ENCODE results near the gene PCK1.
"Not testable (repeated sequence)": the region's sequence is repeated elsewhere in the genome, so short reads cannot be mapped to it uniquely, and the experiment has no call there.

PCK1 gene

GRCh38 chr20:57560554-57561355 is at the start of gene PCK1:
Gene PCK1, plus strand, starts transcription at chr20:57561110. Its CDS starts 302 bp downstream, at chr20:57561412.
- Histone ChIP-seq H3K4me1 (ENCODE audit: control insufficient read depth, insufficient read depth, low read length) (no peaks in the 10 kb centered on the region), H3K27ac (ENCODE audit: low read depth, low read length) (no peak within 1 kb of the TSS), H3K9ac (ENCODE audit: low read length) (peak within 1 kb of the TSS; percentile 9), H3K36me3 (ENCODE audit: control insufficient read depth, insufficient read depth, low read length) (peaks cover 5% of the 10 kb centered on the region), H3K27me3 (ENCODE audit: control insufficient read depth, insufficient read depth, low read length) (peaks cover 2% of the 10 kb centered on the region), H3K4me3 (ENCODE audit: low read length) (peak within 1 kb of the TSS; percentile 61)

- H3K4me1 ChIP-seq (ENCODE audit: control insufficient read depth, insufficient read depth, low read length); H3K4me3 ChIP-seq (ENCODE audit: low read length); H3K36me3 ChIP-seq (ENCODE audit: control insufficient read depth, insufficient read depth, low read length); H3K27me3 ChIP-seq (ENCODE audit: control insufficient read depth, insufficient read depth, low read length); H3K9ac ChIP-seq (ENCODE audit: low read length); H3K27ac ChIP-seq (ENCODE audit: low read depth, low read length): not testable (repeated sequence)
Observed at GRCh38 chr20:57511709-57512108, 49.2 kb upstream of the PCK1 start.

GRCh38 chr20:57512432-57512831 is 48.5 kb upstream of the PCK1 start:
- no peak overlapping the region for H3K27ac ChIP-seq (ENCODE audit: low read depth, low read length)
- no peak overlapping the region for H3K4me3 ChIP-seq (ENCODE audit: low read length)
- no peaks in the 10 kb centered on the region for H3K27me3 ChIP-seq (ENCODE audit: control insufficient read depth, insufficient read depth, low read length)
- peaks cover 2% of the 10 kb centered on the region for H3K4me1 ChIP-seq (ENCODE audit: control insufficient read depth, insufficient read depth, low read length)
- H3K9ac ChIP-seq (ENCODE audit: low read length), result no peak overlapping the region
- H3K36me3 ChIP-seq (ENCODE audit: control insufficient read depth, insufficient read depth, low read length), result no peaks in the 10 kb centered on the region

GRCh38 chr20:57513199-57513598 is 47.7 kb upstream of the PCK1 start:
- Histone ChIP-seq H3K27ac (ENCODE audit: low read depth, low read length) (no peak overlapping the region), H3K4me1 (ENCODE audit: control insufficient read depth, insufficient read depth, low read length) (peaks cover 2% of the 10 kb centered on the region), H3K36me3 (ENCODE audit: control insufficient read depth, insufficient read depth, low read length) (no peaks in the 10 kb centered on the region), H3K4me3 (ENCODE audit: low read length) (no peak overlapping the region), H3K9ac (ENCODE audit: low read length) (no peak overlapping the region), H3K27me3 (ENCODE audit: control insufficient read depth, insufficient read depth, low read length) (no peaks in the 10 kb centered on the region)

- Histone ChIP-seq H3K9ac (ENCODE audit: low read length) (no peak overlapping the region), H3K27ac (ENCODE audit: low read depth, low read length) (no peak overlapping the region)
Observed at GRCh38 chr20:57514273-57514751, 46.6 kb upstream of the PCK1 start.

GRCh38 chr20:57517904-57518303 is 43.0 kb upstream of the PCK1 start:
- no peak overlapping the region for H3K9ac ChIP-seq (ENCODE audit: low read length)
- H3K4me3 ChIP-seq (ENCODE audit: low read length), result no peak overlapping the region
- H3K27me3 ChIP-seq (ENCODE audit: control insufficient read depth, insufficient read depth, low read length), result no peaks in the 10 kb centered on the region
- H3K36me3 ChIP-seq (ENCODE audit: control insufficient read depth, insufficient read depth, low read length), result no peaks in the 10 kb centered on the region
- peaks cover 2% of the 10 kb centered on the region for H3K4me1 ChIP-seq (ENCODE audit: control insufficient read depth, insufficient read depth, low read length)
- no peak overlapping the region for H3K27ac ChIP-seq (ENCODE audit: low read depth, low read length)

More at GRCh38 chr20:57514273-57514751, 46.6 kb upstream of the PCK1 start:
- Histone ChIP-seq H3K4me3 (ENCODE audit: low read length) (no peak overlapping the region), H3K27me3 (ENCODE audit: control insufficient read depth, insufficient read depth, low read length) (no peaks in the 10 kb centered on the region), H3K4me1 (ENCODE audit: control insufficient read depth, insufficient read depth, low read length) (peaks cover 2% of the 10 kb centered on the region), H3K36me3 (ENCODE audit: control insufficient read depth, insufficient read depth, low read length) (no peaks in the 10 kb centered on the region)

- no peaks in the 10 kb centered on the region for H3K4me1 ChIP-seq (ENCODE audit: control insufficient read depth, insufficient read depth, low read length)
- H3K4me3 ChIP-seq (ENCODE audit: low read length), result no peak overlapping the region
- no peaks in the 10 kb centered on the region for H3K27me3 ChIP-seq (ENCODE audit: control insufficient read depth, insufficient read depth, low read length)
- H3K27ac ChIP-seq (ENCODE audit: low read depth, low read length), result no peak overlapping the region
- no peaks in the 10 kb centered on the region for H3K36me3 ChIP-seq (ENCODE audit: control insufficient read depth, insufficient read depth, low read length)
- no peak overlapping the region for H3K9ac ChIP-seq (ENCODE audit: low read length)
Observed at GRCh38 chr20:57522380-57523140, 38.4 kb upstream of the PCK1 start.

GRCh38 chr20:57523782-57524181 is 37.1 kb upstream of the PCK1 start:
- no peak overlapping the region for H3K9ac ChIP-seq (ENCODE audit: low read length)
- no peaks in the 10 kb centered on the region for H3K36me3 ChIP-seq (ENCODE audit: control insufficient read depth, insufficient read depth, low read length)
- H3K27me3 ChIP-seq (ENCODE audit: control insufficient read depth, insufficient read depth, low read length), result no peaks in the 10 kb centered on the region
- no peaks in the 10 kb centered on the region for H3K4me1 ChIP-seq (ENCODE audit: control insufficient read depth, insufficient read depth, low read length)
- H3K27ac ChIP-seq (ENCODE audit: low read depth, low read length), result no peak overlapping the region
- no peak overlapping the region for H3K4me3 ChIP-seq (ENCODE audit: low read length)

- no peaks in the 10 kb centered on the region for H3K36me3 ChIP-seq (ENCODE audit: control insufficient read depth, insufficient read depth, low read length)
- no peak within 1 kb of the TSS for H3K4me3 ChIP-seq (ENCODE audit: low read length)
- no peak within 1 kb of the TSS for H3K27ac ChIP-seq (ENCODE audit: low read depth, low read length)
- H3K27me3 ChIP-seq (ENCODE audit: control insufficient read depth, insufficient read depth, low read length), result no peaks in the 10 kb centered on the region
- H3K4me1 ChIP-seq (ENCODE audit: control insufficient read depth, insufficient read depth, low read length), result no peaks in the 10 kb centered on the region
- no peak within 1 kb of the TSS for H3K9ac ChIP-seq (ENCODE audit: low read length)
Observed at GRCh38 chr20:57524511-57525176, 36.3 kb upstream of the PCK1 start, which contains the start of gene CTCFL. Gene CTCFL, minus strand, starts transcription at chr20:57525140. Its CDS starts 935 bp downstream, at chr20:57524205.

GRCh38 chr20:57525328-57526086 is 35.4 kb upstream of the PCK1 start:
- no peaks in the 10 kb centered on the region for H3K36me3 ChIP-seq (ENCODE audit: control insufficient read depth, insufficient read depth, low read length)
- no peak overlapping the region for H3K4me3 ChIP-seq (ENCODE audit: low read length)
- no peaks in the 10 kb centered on the region for H3K27me3 ChIP-seq (ENCODE audit: control insufficient read depth, insufficient read depth, low read length)
- no peak overlapping the region for H3K9ac ChIP-seq (ENCODE audit: low read length)
- no peaks in the 10 kb centered on the region for H3K4me1 ChIP-seq (ENCODE audit: control insufficient read depth, insufficient read depth, low read length)
- H3K27ac ChIP-seq (ENCODE audit: low read depth, low read length), result no peak overlapping the region

- Histone ChIP-seq H3K9ac (ENCODE audit: low read length) (no peak overlapping the region), H3K4me1 (ENCODE audit: control insufficient read depth, insufficient read depth, low read length) (no peaks in the 10 kb centered on the region), H3K36me3 (ENCODE audit: control insufficient read depth, insufficient read depth, low read length) (no peaks in the 10 kb centered on the region), H3K27me3 (ENCODE audit: control insufficient read depth, insufficient read depth, low read length) (no peaks in the 10 kb centered on the region), H3K4me3 (ENCODE audit: low read length) (no peak overlapping the region), H3K27ac (ENCODE audit: low read depth, low read length) (no peak overlapping the region)
Observed at GRCh38 chr20:57526087-57526884, 34.6 kb upstream of the PCK1 start.
